ENCODE data around the gene CCSAP. TPM values are rescaled to one million over a fixed set of nuclear protein-coding genes. Genes with fewer than 3 reads are reported as not detected.
A peak's percentile ranks its signal among the peaks of the same experiment; 100 is the strongest.

CCSAP gene
- total RNA-seq, 1 experiment from 2014 or later: 8.5 TPM

GRCh38 chr1:229340496-229340895, 2.4 kb downstream of the CCSAP start:
- DNase-seq: no peak
- Histone ChIP-seq H4K20me1 (ENCODE audit: control insufficient read depth, insufficient read depth, insufficient read length) (no peaks in the 10 kb centered on the region), H3K9ac (ENCODE audit: extremely low read depth, insufficient read length, low read length) (no peak overlapping the region), H3T11ph (ENCODE audit: low read length) (no peak overlapping the region), H3K9me3 (ENCODE audit: control insufficient read depth, low read depth, low read length) (no peaks in the 10 kb centered on the region), H2AK5ac (ENCODE audit: insufficient read length, low read length) (no peak overlapping the region), H2AFZ (ENCODE audit: low read length) (no peak overlapping the region), H3K56ac (ENCODE audit: insufficient read length, low read depth, low read length) (no peak overlapping the region), H2BK5ac (ENCODE audit: insufficient read length, low read length) (no peak overlapping the region), H3K23me2 (ENCODE audit: insufficient read length, low read depth, low read length, poor library complexity, severe bottlenecking) (peaks cover 4% of the 10 kb centered on the region), H4K5ac (ENCODE audit: insufficient read length, low read depth, low read length) (no peak overlapping the region), H3K79me1 (ENCODE audit: insufficient read depth, low read depth, low read length, poor library complexity, severe bottlenecking) (peaks cover 5% of the 10 kb centered on the region), H2BK120ac (ENCODE audit: low read depth, low read length, poor library complexity, severe bottlenecking) (no peak overlapping the region), H3K23ac (ENCODE audit: insufficient read length, low read depth, low read length) (no peak overlapping the region), H3K4me1 (ENCODE audit: insufficient read depth, low read length) (peaks cover 2% of the 10 kb centered on the region; the same call in 1 of the 2 replicates), H2BK12ac (ENCODE audit: insufficient read length, low read depth, low read length) (no peak overlapping the region), H2BK20ac (ENCODE audit: low read depth, low read length, poor library complexity, severe bottlenecking) (no peak overlapping the region), H2BK15ac (ENCODE audit: low read depth, low read length) (no peak overlapping the region), H3K14ac (ENCODE audit: insufficient read depth, low read length) (no peak overlapping the region), H3K4me2 (ENCODE audit: insufficient read depth, insufficient read length, low read length) (peak overlapping the region; percentile 59), H3K27ac (ENCODE audit: insufficient read length, low read depth, low read length) (no peak overlapping the region), H3K4ac (ENCODE audit: low read depth, low read length) (no peak overlapping the region), H4K91ac (ENCODE audit: insufficient read length, low read depth, low read length) (no peak overlapping the region), H3K18ac (ENCODE audit: insufficient read length, low read depth, low read length) (no peak overlapping the region), H3K79me2 (ENCODE audit: insufficient read depth, low read length) (peaks cover 30% of the 10 kb centered on the region; the same call in 1 of the 2 replicates), H3K27me3 (ENCODE audit: insufficient read depth, low read length) (no peaks in the 10 kb centered on the region; the same call in 1 of the 2 replicates), H4K8ac (replicated peaks; ENCODE audit: insufficient read length, low read depth, low read length) (no peak overlapping the region)
- Mint-ChIP-seq H3K27ac (no peak overlapping the region; a peak in 1 of 7 replicates), H3K4me3 (peak overlapping the region; percentile 86 to 97), H3K4me1 (peaks cover 37 to 38% of the 10 kb centered on the region in 2 experiments), H3K27me3 (ENCODE audit: low read depth) (peaks cover 24% of the 10 kb centered on the region), H3K36me3 (ENCODE audit: insufficient read depth in 1 of 3, low read depth in 3 of 3) (peaks cover 2 to 9% (median 5%) of the 10 kb centered on the region in 3 experiments; a peak in 4 of 7 replicates), H3K9me3 (peaks cover 6 to 9% of the 10 kb centered on the region in 2 experiments)
- no CpG with 5 or more reads among the region's 6 CpGs for WGBS (ENCODE audit: extremely low coverage, insufficient read length, low lambda C conversion rate)
- TF ChIP-seq, protein P1, sequence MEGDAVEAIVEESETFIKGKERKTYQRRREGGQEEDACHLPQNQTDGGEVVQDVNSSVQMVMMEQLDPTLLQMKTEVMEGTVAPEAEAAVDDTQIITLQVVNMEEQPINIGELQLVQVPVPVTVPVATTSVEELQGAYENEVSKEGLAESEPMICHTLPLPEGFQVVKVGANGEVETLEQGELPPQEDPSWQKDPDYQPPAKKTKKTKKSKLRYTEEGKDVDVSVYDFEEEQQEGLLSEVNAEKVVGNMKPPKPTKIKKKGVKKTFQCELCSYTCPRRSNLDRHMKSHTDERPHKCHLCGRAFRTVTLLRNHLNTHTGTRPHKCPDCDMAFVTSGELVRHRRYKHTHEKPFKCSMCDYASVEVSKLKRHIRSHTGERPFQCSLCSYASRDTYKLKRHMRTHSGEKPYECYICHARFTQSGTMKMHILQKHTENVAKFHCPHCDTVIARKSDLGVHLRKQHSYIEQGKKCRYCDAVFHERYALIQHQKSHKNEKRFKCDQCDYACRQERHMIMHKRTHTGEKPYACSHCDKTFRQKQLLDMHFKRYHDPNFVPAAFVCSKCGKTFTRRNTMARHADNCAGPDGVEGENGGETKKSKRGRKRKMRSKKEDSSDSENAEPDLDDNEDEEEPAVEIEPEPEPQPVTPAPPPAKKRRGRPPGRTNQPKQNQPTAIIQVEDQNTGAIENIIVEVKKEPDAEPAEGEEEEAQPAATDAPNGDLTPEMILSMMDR (conservative IDR thresholded peaks at IDR 0.05): no peak
